HEK293 (cell line): Measurements from ENCODE around the gene PIGO.

Experiments used
- CTCF ChIA-PET: fragments of 350-600 bp; formaldehyde crosslinking; extraction: SDS; loops from one replicate; lab custom pipeline; 2021; ENCODE audit warnings: antibody characterized with exemption; lab: Yijun Ruan, JAX
- POLR2A ChIA-PET: fragments of 300-600 bp; formaldehyde crosslinking; extraction: SDS; loops from one replicate; lab custom pipeline; 2020; ENCODE audit warnings: antibody characterized with exemption, inconsistent platforms; lab: Yijun Ruan, JAX
- H3K27ac ChIP-seq: fragments of 200-500 bp; sonication (Bioruptor generic); 2 replicates; pipeline ENCODE4 v1.5.1; 2014; ENCODE audit warnings: low read depth, low read length, control low read depth, inconsistent platforms; ENCODE audit errors: extremely low read depth
- H3K36me3 ChIP-seq, 2 experiments: fragments of 200-500 bp in 1 of 2; sonication (Bioruptor generic) in 1 of 2; 1 replicate in 1 of 2; 2 replicates in 1 of 2; pipeline ENCODE4 v1.5.1; 2014 to 2017; ENCODE audit warnings: inconsistent platforms in 2 of 2, low read length in 2 of 2; ENCODE audit not compliant: control insufficient read depth in 2 of 2, insufficient read depth in 1 of 2
- H3K4me1 ChIP-seq: fragments of 200-500 bp; sonication (Bioruptor generic); 2 replicates; pipeline ENCODE4 v1.5.1; 2014; ENCODE audit warnings: mild to moderate bottlenecking, low read length, inconsistent platforms; ENCODE audit not compliant: control insufficient read depth, insufficient read depth
- H3K4me3 ChIP-seq: 2 replicates; pipeline ENCODE4 v1.5.1; 2011; ENCODE audit warnings: low read depth, mild to moderate bottlenecking, control low read depth, low read length, moderate library complexity
- H3K9me3 ChIP-seq: fragments of 200-500 bp; sonication (Bioruptor generic); 2 replicates; pipeline ENCODE4 v1.5.1; 2014; ENCODE audit warnings: low read depth, low read length, inconsistent platforms; ENCODE audit not compliant: control insufficient read depth, insufficient read depth
- HOXD13 ChIP-seq: sonication (generic); formaldehyde crosslinking; IDR thresholded peaks from 2 replicates; pipeline ENCODE4 v1.8.0; 2022; ENCODE audit warnings: missing genetic modification reagents, borderline replicate concordance
- IKZF3 ChIP-seq: fragments of 450-650 bp; IDR thresholded peaks from 2 replicates; pipeline ENCODE4 v1.5.0; 2018; ENCODE audit warnings: missing biosample characterization, mild to moderate bottlenecking, missing genetic modification characterization, moderate library complexity
- KLF16 ChIP-seq: fragments of 450-650 bp; formaldehyde crosslinking; IDR thresholded peaks from 2 replicates; pipeline ENCODE4 v1.5.1; 2017; ENCODE audit warnings: missing biosample characterization, missing genetic modification characterization
- KLF8 ChIP-seq: fragments of 450-650 bp; formaldehyde crosslinking; IDR thresholded peaks from 2 replicates; pipeline ENCODE4 v1.5.1; 2016; ENCODE audit warnings: missing biosample characterization, missing genetic modification characterization
- YY1 ChIP-seq: fragments of 450-650 bp; formaldehyde crosslinking; IDR thresholded peaks from 2 replicates; pipeline ENCODE4 v1.5.1; 2018; ENCODE audit warnings: missing biosample characterization, missing genetic modification characterization
- ZBTB20 ChIP-seq: fragments of 450-650 bp; formaldehyde crosslinking; IDR thresholded peaks from 2 replicates; pipeline ENCODE4 v1.5.1; 2016; ENCODE audit warnings: missing biosample characterization, missing genetic modification characterization
- ZFHX2 ChIP-seq: fragments of 450-650 bp; formaldehyde crosslinking; conservative IDR thresholded peaks from 2 replicates; pipeline ENCODE4 v1.5.1; 2016; ENCODE audit warnings: missing biosample characterization, missing genetic modification characterization
- ZFP3 ChIP-seq: fragments of 450-650 bp; formaldehyde crosslinking; IDR thresholded peaks from 2 replicates; pipeline ENCODE4 v1.5.1; 2016; ENCODE audit warnings: low read depth, missing biosample characterization, missing genetic modification characterization
- ZNF184 ChIP-seq: fragments of 450-650 bp; IDR thresholded peaks from 2 replicates; pipeline ENCODE4 v1.5.1; 2018; ENCODE audit warnings: missing biosample characterization, mild to moderate bottlenecking, missing genetic modification characterization
- ZNF202 ChIP-seq: fragments of 450-650 bp; formaldehyde crosslinking; IDR thresholded peaks from 2 replicates; pipeline ENCODE4 v1.5.1; 2016; ENCODE audit warnings: missing biosample characterization, missing genetic modification characterization, borderline replicate concordance
- ZNF214 ChIP-seq: fragments of 450-650 bp; formaldehyde crosslinking; IDR thresholded peaks from 2 replicates; pipeline ENCODE4 v1.5.1; 2017; ENCODE audit warnings: missing biosample characterization, mild to moderate bottlenecking, missing genetic modification characterization, borderline replicate concordance
- ZNF274 ChIP-seq, 2 experiments: fragments of 200-500 bp in 1 of 2; fragments of 450-650 bp in 1 of 2; sonication (Bioruptor generic) in 1 of 2; formaldehyde crosslinking in 1 of 2; IDR thresholded peaks; 2 replicates each; pipeline versions ENCODE4 v1.5.1 to v1.6.1; 2014 to 2016; ENCODE audit warnings: borderline replicate concordance in 1 of 2, inconsistent platforms in 1 of 2, low read length in 1 of 2, missing biosample characterization in 1 of 2, missing genetic modification characterization in 1 of 2
- ZNF366 ChIP-seq: fragments of 450-650 bp; formaldehyde crosslinking; conservative IDR thresholded peaks from 2 replicates; pipeline ENCODE4 v1.5.1; 2016; ENCODE audit warnings: missing biosample characterization, missing genetic modification characterization
- ZNF416 ChIP-seq: fragments of 450-650 bp; formaldehyde crosslinking; IDR thresholded peaks from 2 replicates; pipeline ENCODE4 v1.5.1; 2016; ENCODE audit warnings: missing biosample characterization, missing genetic modification characterization
- ZNF449 ChIP-seq: fragments of 450-650 bp; formaldehyde crosslinking; IDR thresholded peaks from 2 replicates; pipeline ENCODE4 v1.5.1; 2017; ENCODE audit warnings: missing biosample characterization, mild to moderate bottlenecking, missing genetic modification characterization, moderate library complexity
- ZNF645 ChIP-seq: fragments of 450-650 bp; formaldehyde crosslinking; IDR thresholded peaks from 2 replicates; pipeline ENCODE4; 2016; ENCODE audit warnings: missing biosample characterization, missing genetic modification characterization
- ZSCAN5A ChIP-seq: fragments of 450-650 bp; formaldehyde crosslinking; IDR thresholded peaks from 2 replicates; pipeline ENCODE4 v1.5.1; 2016; ENCODE audit warnings: missing biosample characterization, missing genetic modification characterization

Gene PIGO

GRCh38 chr9:35105571-35106342 is 9.4 kb upstream of the PIGO start:
- Histone ChIP-seq H3K4me3 (no peak overlapping the region), H3K4me1 (no peaks in the 10 kb centered on the region)
- CTCF ChIA-PET, result interaction anchor here (0.6 kb wide), 1 partner anchor 11 kb away, joined by 3 read pairs; no protein-coding TSS in a partner anchor
- no peak for TF ChIP-seq KLF16 (tag by site-specific recombination)
- TF ChIP-seq, all 188 proteins: peak for 0
- POLR2A ChIA-PET, result interaction anchor here (1.0 to 6.4 kb wide), 2 partner anchors 9 to 12 kb away, joined by 4 to 92 read pairs; partner anchors contain the start of gene ATOSB
- Histone ChIP-seq H3K9me3 (no peaks in the 10 kb centered on the region), H3K36me3 (peaks cover 0 to 55% of the 10 kb centered on the region in 2 experiments; a peak in 1 of 3 replicates), H3K27ac (no peak overlapping the region)

DNA sequence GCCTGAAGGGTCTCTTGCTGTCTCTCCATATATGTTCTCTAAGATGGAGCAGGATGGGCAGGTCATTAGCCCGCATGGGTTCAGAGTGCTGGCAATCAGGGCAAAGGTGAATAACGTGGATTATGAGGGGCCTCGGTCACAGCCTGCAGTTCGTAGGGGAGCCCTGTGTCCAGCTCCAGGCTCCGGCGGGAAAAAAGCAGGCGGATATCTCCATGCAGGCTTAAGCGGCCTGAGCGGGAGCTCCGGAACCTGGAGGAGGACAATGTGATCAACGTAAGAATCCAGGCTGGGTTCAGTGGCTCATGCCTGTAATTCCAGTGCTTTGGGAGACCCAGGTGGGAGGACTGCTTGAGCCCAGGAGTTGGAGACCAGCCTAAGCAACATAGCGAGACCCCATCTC is 8.7 kb upstream of the PIGO start:
- CTCF ChIA-PET, result interaction anchor here (0.6 to 2.0 kb wide), 3 partner anchors 9 to 22 kb away, joined by 3 to 12 read pairs (median 6); partner anchors contain the start of gene PIGO
- Histone ChIP-seq H3K9me3 (no peaks in the 10 kb centered on the region), H3K27ac (no peak overlapping the region), H3K4me3 (no peak overlapping the region), H3K36me3 (peaks cover 0 to 61% of the 10 kb centered on the region in 2 experiments; a peak in 1 of 3 replicates), H3K4me1 (no peaks in the 10 kb centered on the region)
- no peak for TF ChIP-seq HOXD13 (CRISPR knock-in tag)
- TF ChIP-seq ZNF416, result no peak
- TF ChIP-seq ZNF274 (IDR thresholded peaks at IDR 0.05; ENCODE audit: low read length), result no peak
- no peak for TF ChIP-seq ZNF274 (tag by site-specific recombination; IDR thresholded peaks at IDR 0.05; ENCODE audit: borderline replicate concordance)
- no peak for TF ChIP-seq ZNF214 (tag by site-specific recombination)
- POLR2A ChIA-PET, result interaction anchor here (2.5 to 6.4 kb wide), 3 partner anchors 10 to 33 kb away, joined by 24 to 92 read pairs (median 26); partner anchors contain the start of genes ATOSB, FANCG and VCP

DNA sequence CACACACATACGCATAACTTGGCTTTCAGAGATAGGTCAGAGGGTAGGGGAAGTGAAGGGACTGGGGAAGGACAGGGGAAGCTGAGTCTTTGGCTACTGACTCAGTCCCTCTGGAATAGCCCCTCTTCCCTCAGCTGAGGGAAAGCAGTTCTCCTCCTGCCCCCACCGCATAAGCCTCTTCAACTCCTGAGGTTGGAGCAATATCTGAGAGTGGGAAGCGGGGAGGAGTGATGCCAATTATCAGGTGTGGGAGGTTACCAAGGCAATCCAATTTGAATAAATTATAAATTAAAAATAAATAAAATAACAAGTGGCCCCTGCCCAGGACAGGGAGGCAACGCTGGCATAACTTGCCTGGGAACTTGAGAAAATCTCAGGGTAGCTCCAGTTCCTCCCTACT is 8.2 kb upstream of the PIGO start:
- ChIA-PET POLR2A (interaction anchor here (2.5 to 6.4 kb wide), 3 partner anchors 11 to 33 kb away, joined by 24 to 92 read pairs (median 26); partner anchors contain the start of genes ATOSB, FANCG and VCP), CTCF (interaction anchor here (0.6 to 2.0 kb wide), 5 partner anchors 8 to 205 kb away, joined by 3 to 12 read pairs (median 6); partner anchors contain the start of gene PIGO)
- Histone ChIP-seq H3K4me3 (no peak overlapping the region), H3K27ac (no peak overlapping the region), H3K36me3 (peaks cover 0 to 67% of the 10 kb centered on the region in 2 experiments; a peak in 1 of 3 replicates)
- TF ChIP-seq ZNF202, result no peak
- TF ChIP-seq ZNF366 (tag by site-specific recombination), result no peak
- TF ChIP-seq ZNF184, result no peak
- TF ChIP-seq YY1 (tag by site-specific recombination), result no peak
- no peak for TF ChIP-seq ZNF645
- TF ChIP-seq ZFHX2 (tag by site-specific recombination), result no peak
- TF ChIP-seq, all 188 proteins: peak for 0
- H3K9me3 ChIP-seq, result no peaks in the 10 kb centered on the region
- no peaks in the 10 kb centered on the region for H3K4me1 ChIP-seq

GRCh38 chr9:35103660-35104191 is 7.3 kb upstream of the PIGO start:
- CTCF ChIA-PET, result interaction anchor here (0.8 to 2.0 kb wide), 5 partner anchors 9 to 204 kb away, joined by 4 to 7 read pairs (median 5); partner anchors contain the start of gene VCP
- POLR2A ChIA-PET, result interaction anchor here (0.8 to 6.4 kb wide), 13 partner anchors 8 to 629 kb away, joined by 3 to 92 read pairs (median 5); partner anchors contain the start of genes ATOSB, CCDC107, CREB3 and FANCG
- TF ChIP-seq ZBTB20 (tag by site-specific recombination), result peak; percentile 90
- TF ChIP-seq KLF8 (tag by site-specific recombination), result no peak
- TF ChIP-seq IKZF3, result peak; percentile 52; the same call in 1 of the 2 replicates
- no peak for TF ChIP-seq ZNF449 (tag by site-specific recombination)
- no peak for TF ChIP-seq ZFP3 (tag by site-specific recombination)
- no peak for TF ChIP-seq ZSCAN5A
- TF ChIP-seq, all 188 proteins: peak for 2
- Histone ChIP-seq H3K36me3 (peaks cover 0 to 71% of the 10 kb centered on the region in 2 experiments; a peak in 1 of 3 replicates), H3K4me1 (no peaks in the 10 kb centered on the region), H3K9me3 (no peaks in the 10 kb centered on the region), H3K4me3 (peak overlapping the region; percentile 83), H3K27ac (peak overlapping the region; percentile 66; the same call in 1 of the 2 replicates)
